ENCODE measurements around the gene CLEC1B.
A peak's percentile ranks its signal among the peaks of the same experiment; 100 is the strongest.
"Not testable (repeated sequence)": the region's sequence is repeated elsewhere in the genome, so short reads cannot be mapped to it uniquely, and the experiment has no call there.

Gene CLEC1B

GRCh38 chr12:9973949-9974348, 25.0 kb downstream of the CLEC1B start:
- DNase-seq: no peak

GRCh38 chr12:9971181-9971580, 27.7 kb downstream of the CLEC1B start, which contains the start of gene CLEC12A:
TSS of gene CLEC12A (plus strand) at chr12:9971409. CDS start at chr12:9971597, 188 bp downstream.
- DNase-seq: no peak

GRCh38 chr12:9969673-9970072, 29.2 kb downstream of the CLEC1B start:
- no peak for DNase-seq

GRCh38 chr12:9961901-9962300, 37.0 kb downstream of the CLEC1B start:
- no peak for DNase-seq

GRCh38 chr12:9961106-9961505, 37.8 kb downstream of the CLEC1B start:
- no peak for DNase-seq

- DNase-seq: no peak
These were observed 38.3 kb downstream of the CLEC1B start for GRCh38 chr12:9960590-9960989.

GRCh38 chr12:9957834-9958233, 41.1 kb downstream of the CLEC1B start:
- DNase-seq: no peak

- not testable (repeated sequence) for DNase-seq
These were observed 45.8 kb downstream of the CLEC1B start for GRCh38 chr12:9952954-9953729.

GRCh38 chr12:9951026-9951675, 47.8 kb downstream of the CLEC1B start:
- peak; percentile 50 for DNase-seq

GRCh38 chr12:9948606-9949296, 50.2 kb downstream of the CLEC1B start:
- no peak for DNase-seq

- no peak for DNase-seq
These were observed 51.2 kb downstream of the CLEC1B start for GRCh38 chr12:9947674-9948073.

- no peak for DNase-seq
These were observed 54.5 kb downstream of the CLEC1B start for GRCh38 chr12:9944391-9944790.

GRCh38 chr12:9943240-9943639, 55.7 kb downstream of the CLEC1B start:
- DNase-seq: peak; percentile 19
